GM18868 (cell line): Measurements from ENCODE around the gene ALX1.
A peak's percentile ranks its signal among the peaks of the same experiment; 100 is the strongest.

ENCODE experiments used
- ATAC-seq: cut with Tn5 transposase; IDR thresholded peaks from one replicate; pipeline ENCODE4 v1.9.1; 2021; ENCODE audit warnings: mild to moderate bottlenecking, moderate library complexity; ENCODE audit not compliant: unreplicated experiment

ALX1 gene

GRCh38 chr12:85280165-85280983 lies at the start of gene ALX1:
Gene ALX1, plus strand, starts transcription at chr12:85280220. Its CDS starts 42 bp downstream, at chr12:85280262.
- ATAC-seq = peak; percentile 55

- ATAC-seq = no peak
These were observed 42.7 kb upstream of the ALX1 start for GRCh38 chr12:85237327-85237726.

DNA sequence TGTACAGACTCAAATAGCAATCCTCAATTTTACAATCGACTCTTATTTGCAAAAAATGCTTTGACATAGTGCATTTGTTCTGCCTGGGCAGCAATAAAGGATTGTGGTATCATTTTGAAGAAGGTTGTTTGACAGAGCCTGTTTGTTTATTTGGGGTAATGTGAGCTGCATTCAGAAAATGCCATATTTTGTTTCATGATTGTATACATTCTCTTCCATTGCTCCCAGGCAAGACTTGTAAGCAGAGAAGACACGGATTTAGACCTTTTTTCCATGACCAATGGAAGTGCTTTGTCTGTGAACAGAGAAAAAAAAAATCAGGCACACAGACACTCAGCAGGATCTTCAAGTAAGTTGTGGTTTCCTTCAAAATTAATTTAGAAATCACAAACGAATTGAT lies 35.5 kb upstream of the ALX1 start:
- no peak for ATAC-seq

DNA sequence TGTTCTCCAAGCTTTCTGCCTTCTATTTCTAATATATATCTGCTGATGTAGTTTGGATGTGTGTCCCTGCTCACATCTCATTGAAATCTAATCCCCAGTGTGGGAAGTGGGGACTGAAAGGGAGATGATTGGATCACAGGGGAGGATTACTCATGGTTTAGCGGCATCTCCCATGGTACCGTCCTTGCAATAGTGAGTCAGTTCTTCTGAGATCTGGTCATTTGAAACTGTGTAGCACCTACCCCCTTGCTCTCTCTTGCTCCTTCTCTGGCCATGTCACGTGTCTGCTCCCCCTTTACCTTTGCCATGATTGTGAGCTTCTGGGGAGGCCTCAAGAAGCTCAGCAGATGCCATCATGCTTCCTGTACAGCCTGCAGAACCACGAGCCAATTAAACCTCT lies 26.2 kb upstream of the ALX1 start:
- ATAC-seq = no peak

- ATAC-seq = no peak
These were observed 22.3 kb upstream of the ALX1 start for GRCh38 chr12:85257671-85258070.

DNA sequence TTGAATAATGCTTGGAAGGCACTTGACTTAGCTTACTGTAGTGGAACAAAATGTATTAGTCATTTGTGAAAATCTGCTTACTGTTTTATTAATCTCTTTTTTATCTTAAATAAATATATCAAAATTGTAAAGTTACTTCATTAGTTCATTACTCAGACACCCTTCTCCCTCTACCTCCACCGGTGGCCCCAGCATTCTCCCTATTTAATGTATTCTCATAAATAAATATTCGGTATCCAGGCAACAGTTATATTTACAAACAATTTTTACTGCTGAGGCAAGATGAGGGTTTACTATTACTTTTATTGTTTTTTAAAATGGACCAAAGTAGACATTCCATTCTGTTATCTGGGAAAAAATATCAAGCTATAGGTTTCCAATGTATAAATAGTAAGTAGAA lies 19.6 kb upstream of the ALX1 start:
- no peak for ATAC-seq

GRCh38 chr12:85260896-85261295 lies 19.1 kb upstream of the ALX1 start:
- ATAC-seq = no peak

DNA sequence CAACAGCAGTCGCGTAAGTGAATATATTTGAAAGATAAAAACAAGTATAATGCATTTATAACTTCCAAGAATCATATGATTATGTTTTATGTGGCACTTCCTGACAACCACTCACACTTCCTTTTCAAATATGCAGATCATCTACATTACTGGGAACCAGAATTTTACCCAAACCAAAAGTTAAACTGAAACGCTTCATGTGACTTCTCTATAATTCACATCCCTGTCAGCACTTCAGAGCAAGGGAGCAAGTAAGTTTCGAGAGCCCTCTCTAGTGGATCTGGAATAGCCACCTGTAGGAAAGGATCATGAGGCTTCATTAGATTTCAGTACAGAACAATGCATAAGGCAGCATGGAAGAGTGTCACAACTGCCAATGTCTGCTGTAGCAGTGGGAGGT lies 13.7 kb upstream of the ALX1 start:
- no peak for ATAC-seq

DNA sequence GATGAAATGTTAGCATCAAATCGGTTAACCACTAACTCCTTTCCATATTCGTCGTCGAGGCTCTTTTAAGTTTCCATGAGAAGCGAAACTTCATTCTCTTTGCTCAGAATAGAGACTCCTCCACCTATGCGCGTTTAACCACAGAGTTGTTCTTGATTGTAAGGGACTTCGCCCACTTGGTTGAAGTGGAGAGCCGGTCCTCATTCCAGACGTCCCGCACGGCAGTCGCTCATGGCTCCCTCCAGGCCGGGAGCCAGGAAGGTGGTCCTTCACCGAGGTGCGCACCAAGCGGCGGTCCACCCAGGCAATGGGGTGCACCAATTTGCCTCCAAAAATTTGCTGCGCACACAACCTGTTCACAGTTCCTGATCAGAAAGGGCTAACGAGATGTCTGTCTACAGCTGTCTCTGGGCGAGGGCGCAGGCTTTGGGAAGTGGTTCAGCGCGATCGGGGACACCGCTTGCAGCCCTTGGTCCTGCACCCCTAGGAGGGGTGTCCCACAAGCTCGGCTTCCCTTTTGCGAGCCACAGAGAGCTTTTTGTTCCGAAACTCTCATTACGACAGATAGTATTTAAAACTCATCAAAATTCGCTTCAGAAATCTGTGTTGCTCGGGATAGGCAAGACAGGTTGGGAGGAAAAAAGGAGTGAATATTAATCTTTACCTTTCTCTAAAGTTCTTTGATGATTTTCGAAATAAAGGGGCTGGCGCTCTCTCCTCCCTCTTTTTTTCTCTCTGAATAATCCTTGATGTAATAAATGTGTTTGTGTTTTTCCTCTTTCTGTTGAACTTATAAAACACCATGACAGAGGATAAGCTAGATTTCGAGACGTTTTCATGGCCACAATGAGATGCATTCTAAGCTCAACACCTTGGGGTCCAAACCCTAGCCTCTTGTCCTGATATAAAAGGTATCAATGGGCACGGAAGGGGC lies 6.4 kb upstream of the ALX1 start:
- peak; percentile 67 for ATAC-seq

GRCh38 chr12:85274315-85274651 lies 5.7 kb upstream of the ALX1 start:
- ATAC-seq = no peak

- ATAC-seq = no peak
These were observed 4.6 kb upstream of the ALX1 start for GRCh38 chr12:85275374-85275773.

DNA sequence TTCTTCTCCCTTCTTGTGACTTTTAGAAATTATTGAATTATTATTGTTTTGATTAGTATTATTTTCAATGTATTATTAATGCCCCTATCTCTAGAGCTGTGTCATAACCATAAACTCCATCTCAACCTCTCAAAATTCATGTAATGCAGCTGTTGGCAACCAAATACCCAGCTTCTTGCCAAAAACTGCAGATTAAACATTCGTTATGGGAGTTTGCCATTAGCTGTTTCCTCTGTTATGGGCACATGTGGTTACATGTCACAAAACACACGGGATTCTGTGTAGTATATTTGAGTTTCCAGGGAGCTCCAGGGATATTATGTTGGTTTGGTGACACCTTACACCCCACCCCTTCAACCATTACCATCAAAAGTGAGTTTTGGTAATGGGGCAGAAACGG lies 2.8 kb upstream of the ALX1 start:
- no peak for ATAC-seq

DNA sequence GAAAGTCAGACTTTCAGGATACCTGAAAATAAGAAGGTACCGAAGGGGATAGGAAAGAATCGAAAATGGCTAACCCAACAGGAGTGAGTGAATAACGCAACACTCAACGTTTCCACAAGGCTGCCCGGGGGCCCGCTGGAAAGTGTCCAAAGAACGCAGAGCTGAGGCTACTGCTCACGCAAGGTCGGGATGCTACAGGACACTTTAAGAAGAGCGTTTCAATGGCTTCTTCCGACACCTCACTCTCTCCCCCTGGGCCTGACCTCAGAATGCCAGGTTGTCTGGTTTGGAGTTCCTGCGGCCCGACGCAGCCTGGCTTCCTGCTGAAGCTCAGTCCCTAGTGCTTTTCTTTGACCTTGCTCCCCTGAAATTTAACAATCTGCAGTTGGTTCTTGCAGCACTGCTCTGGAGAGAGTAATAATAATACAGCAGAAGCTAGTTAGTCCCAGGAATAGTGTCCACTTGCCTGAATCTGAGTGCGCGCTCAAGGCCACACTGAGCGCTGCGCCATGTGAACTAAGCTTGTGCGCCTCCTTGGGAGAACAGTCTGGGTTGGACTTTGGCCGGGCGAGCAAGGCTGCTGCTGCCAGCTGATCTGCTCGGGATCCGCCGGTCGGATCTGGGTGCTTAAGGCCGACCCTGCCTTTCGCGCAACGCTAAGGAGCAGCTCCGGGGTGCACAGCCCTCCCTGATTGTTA lies 2.0 kb upstream of the ALX1 start:
- no peak for ATAC-seq

DNA sequence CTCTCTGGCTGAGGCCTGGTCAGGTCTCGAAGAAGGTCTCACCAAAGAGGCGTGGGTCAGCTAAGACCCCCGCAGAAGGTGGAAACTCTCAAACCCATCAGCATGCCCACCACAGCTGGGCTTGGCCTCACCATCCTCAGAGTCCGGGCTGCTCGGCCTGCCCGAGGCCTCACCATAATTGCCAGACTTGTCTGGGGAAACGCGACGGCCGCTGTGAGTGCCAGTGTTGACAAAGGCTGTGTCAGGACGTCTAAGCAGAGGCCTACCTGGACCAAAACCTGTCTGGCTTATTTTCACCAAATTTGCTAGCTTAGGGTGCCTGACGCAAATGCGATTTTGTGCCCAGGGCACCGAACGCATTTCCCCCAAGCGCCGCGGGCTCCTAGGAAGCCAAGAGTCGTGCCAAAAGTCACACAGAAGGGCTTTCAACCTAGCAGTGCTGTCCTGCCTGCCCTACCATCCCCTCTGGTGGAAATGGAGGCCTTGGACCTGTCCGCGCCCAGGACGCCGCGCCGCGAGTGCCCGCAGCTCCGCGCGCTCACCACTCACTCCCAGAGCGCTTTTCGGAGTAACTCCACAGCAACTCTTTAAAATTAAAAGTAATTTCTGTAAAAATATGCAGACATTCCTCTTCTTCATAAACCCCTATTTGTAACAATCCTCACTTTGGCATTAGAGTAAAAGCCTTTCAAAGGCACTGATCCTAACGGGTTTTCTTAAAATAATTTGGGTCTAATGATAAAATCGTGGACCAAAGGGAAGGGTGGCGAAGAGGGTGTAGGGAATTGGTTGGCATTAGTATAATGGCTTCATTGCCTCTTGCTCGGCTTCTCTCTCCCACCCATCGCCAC lies 1.2 kb upstream of the ALX1 start:
- no peak for ATAC-seq

DNA sequence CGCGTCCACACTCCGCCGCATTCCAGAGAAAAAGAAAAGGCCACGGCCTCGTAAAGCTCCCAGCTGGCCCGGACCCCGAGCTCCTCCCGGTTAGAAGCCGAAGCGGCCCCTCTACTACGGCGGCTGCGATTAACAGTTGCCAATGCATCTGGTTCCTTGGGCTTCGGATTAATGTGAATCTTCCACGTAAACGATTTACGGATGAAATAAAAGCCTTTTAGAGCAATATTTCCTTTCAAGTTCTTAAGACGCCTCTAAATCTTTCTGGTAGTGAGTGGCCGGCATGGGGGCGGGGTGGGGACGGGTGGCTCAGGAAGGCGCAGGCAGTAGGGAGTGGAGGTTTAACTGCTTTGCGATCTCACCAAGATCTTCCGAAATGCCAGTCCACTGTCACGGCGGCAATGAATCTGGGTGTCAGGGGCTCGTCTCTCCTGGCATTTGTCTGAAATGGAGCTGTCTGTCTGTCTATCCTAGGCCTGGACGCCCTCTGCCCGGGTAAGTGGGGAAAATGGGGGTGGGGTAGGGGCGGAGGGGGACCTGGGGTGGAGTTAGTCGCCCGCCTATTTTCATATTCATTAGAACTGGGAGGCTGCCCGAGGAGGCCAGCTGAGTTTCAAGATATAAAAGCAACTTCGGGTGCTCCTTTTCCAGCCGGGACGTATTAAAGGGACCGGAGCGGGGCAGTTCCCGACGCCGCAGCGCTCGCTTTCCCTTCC lies 413 bp upstream of the ALX1 start:
- no peak for ATAC-seq

- no peak for ATAC-seq
These were observed 1.1 kb downstream of the ALX1 start for GRCh38 chr12:85280984-85281630.

- ATAC-seq = no peak
These were observed 1.8 kb downstream of the ALX1 start for GRCh38 chr12:85281636-85282312.

- ATAC-seq = no peak
These were observed 3.5 kb downstream of the ALX1 start for GRCh38 chr12:85283560-85283959.

GRCh38 chr12:85296362-85296761 lies 16.3 kb downstream of the ALX1 start:
- no peak for ATAC-seq
